ENCODE data around the gene HAGH.
"Not testable (repeated sequence)": the region's sequence is repeated elsewhere in the genome, so short reads cannot be mapped to it uniquely, and the experiment has no call there.

HAGH gene

GRCh38 chr16:1810536-1810935 is 16.1 kb downstream of the HAGH start:
- DNase-seq (ENCODE audit: low read depth, low spot score): no peak

- DNase-seq (ENCODE audit: low read depth, low spot score): no peak
Observed at GRCh38 chr16:1810106-1810505, 16.5 kb downstream of the HAGH start.

GRCh38 chr16:1809281-1809801 is 17.3 kb downstream of the HAGH start:
- peak; percentile 55 for DNase-seq (ENCODE audit: low read depth, low spot score)

- no peak for DNase-seq (ENCODE audit: low read depth, low spot score)
Observed at GRCh38 chr16:1808691-1809090, 17.9 kb downstream of the HAGH start.

GRCh38 chr16:1807626-1808025 is 19.0 kb downstream of the HAGH start:
- no peak for DNase-seq (ENCODE audit: low read depth, low spot score)

- DNase-seq (ENCODE audit: low read depth, low spot score): no peak
Observed at GRCh38 chr16:1800701-1801100, 25.9 kb downstream of the HAGH start.

GRCh38 chr16:1799263-1799662 is 27.4 kb downstream of the HAGH start:
- DNase-seq (ENCODE audit: low read depth, low spot score): not testable (repeated sequence)

- no peak for DNase-seq (ENCODE audit: low read depth, low spot score)
Observed at GRCh38 chr16:1794908-1795666, 31.5 kb downstream of the HAGH start.

- DNase-seq (ENCODE audit: low read depth, low spot score): no peak
Observed at GRCh38 chr16:1794221-1794871, 32.3 kb downstream of the HAGH start.

- DNase-seq (ENCODE audit: low read depth, low spot score): no peak
Observed at GRCh38 chr16:1793578-1794220, 32.9 kb downstream of the HAGH start, which contains the start of gene IGFALS. IGFALS (minus strand) TSS chr16:1793705; CDS start chr16:1793652, 53 bp downstream.

- DNase-seq (ENCODE audit: low read depth, low spot score): no peak
Observed at GRCh38 chr16:1792836-1793577, 33.6 kb downstream of the HAGH start.

GRCh38 chr16:1791943-1792812 is 34.4 kb downstream of the HAGH start:
- no peak for DNase-seq (ENCODE audit: low read depth, low spot score)

- no peak for DNase-seq (ENCODE audit: low read depth, low spot score)
Observed at GRCh38 chr16:1791256-1791942, 35.2 kb downstream of the HAGH start.

- no peak for DNase-seq (ENCODE audit: low read depth, low spot score)
Observed at GRCh38 chr16:1790611-1791255, 35.9 kb downstream of the HAGH start.

- DNase-seq (ENCODE audit: low read depth, low spot score): no peak
Observed at GRCh38 chr16:1790261-1790610, 36.4 kb downstream of the HAGH start.

GRCh38 chr16:1789643-1790045 is 37.0 kb downstream of the HAGH start:
- no peak for DNase-seq (ENCODE audit: low read depth, low spot score)

GRCh38 chr16:1788708-1789100 is 37.9 kb downstream of the HAGH start:
- DNase-seq (ENCODE audit: low read depth, low spot score): peak; percentile 48

GRCh38 chr16:1788095-1788707 is 38.4 kb downstream of the HAGH start:
- DNase-seq (ENCODE audit: low read depth, low spot score): no peak

Data from ELF-1 (cell line).